Measurements from ENCODE around the gene DAAM1.
A peak's percentile ranks its signal among the peaks of the same experiment; 100 is the strongest.

DAAM1 gene

DNA sequence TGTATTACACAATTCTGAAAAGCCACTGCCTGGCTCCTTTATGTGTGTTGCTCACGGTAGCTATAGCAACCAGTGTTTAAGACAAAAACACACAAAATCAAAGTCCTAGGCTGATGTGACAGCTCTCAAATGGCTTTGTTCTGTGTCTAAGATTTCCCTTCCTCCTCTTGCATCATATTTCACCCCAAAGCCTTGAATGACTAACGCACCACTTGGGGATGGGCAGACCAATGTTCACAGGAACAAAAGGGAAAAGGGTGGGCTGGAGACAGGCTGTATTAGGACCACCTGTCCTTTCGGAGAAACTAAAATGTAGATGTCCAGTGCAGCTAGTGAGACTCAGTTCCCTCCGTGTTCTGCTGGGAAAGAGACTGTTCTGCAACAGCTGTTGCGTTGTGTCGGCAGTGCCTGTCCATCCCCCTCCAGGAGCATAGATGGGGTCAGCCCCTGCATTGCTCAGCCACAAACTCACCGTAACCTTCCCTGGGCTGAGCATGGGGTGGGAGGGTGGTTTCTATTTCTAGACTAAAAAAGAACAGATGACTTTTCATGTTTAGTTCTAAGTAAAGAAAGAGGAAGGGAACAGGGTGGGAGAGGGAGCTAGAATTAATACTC is 26.8 kb upstream of the DAAM1 start:
- no peaks in the 10 kb centered on the region for H3K27me3 ChIP-seq (ENCODE audit: control insufficient read depth, insufficient read depth, low read length)
- H3K36me3 ChIP-seq (ENCODE audit: insufficient read depth, low read length): no peaks in the 10 kb centered on the region
- peak overlapping the region; percentile 77 for H3K4me2 ChIP-seq (ENCODE audit: low read length)
- H3K9ac ChIP-seq (ENCODE audit: low read depth, low read length): peak overlapping the region; percentile 24
- peaks cover 19% of the 10 kb centered on the region for H3K4me1 ChIP-seq (ENCODE audit: control insufficient read depth, insufficient read depth, low read length)
- peak overlapping the region; percentile 53 for H3K4me3 ChIP-seq (ENCODE audit: low read length)
- no peaks in the 10 kb centered on the region for H3K9me3 ChIP-seq (replicated peaks; ENCODE audit: low read length)

DNA sequence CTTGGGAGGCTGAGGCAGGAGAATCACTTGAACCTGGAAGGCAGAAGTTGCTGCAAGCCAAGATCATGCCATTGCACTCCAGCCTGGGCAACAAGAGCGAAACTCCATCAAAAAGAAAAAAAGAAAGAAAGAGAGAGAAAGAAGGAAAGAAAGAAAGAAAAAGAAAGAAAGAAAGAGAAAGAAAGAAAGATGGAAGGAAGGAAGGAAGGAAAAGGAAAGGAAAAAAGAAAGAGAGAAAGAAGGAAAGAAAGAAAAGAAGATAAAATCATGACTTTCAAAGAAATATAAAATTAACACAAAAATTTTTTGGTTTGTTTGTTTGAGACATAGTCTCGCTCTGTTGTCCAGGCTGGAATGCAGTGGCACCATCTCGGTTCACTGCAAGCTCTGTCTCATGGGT is 22.2 kb upstream of the DAAM1 start:
- H3K27me3 ChIP-seq (ENCODE audit: control insufficient read depth, insufficient read depth, low read length): no peaks in the 10 kb centered on the region
- no peak overlapping the region for H3K4me2 ChIP-seq (ENCODE audit: low read length)
- no peaks in the 10 kb centered on the region for H3K36me3 ChIP-seq (ENCODE audit: insufficient read depth, low read length)
- H3K9ac ChIP-seq (ENCODE audit: low read depth, low read length): no peak overlapping the region
- H3K4me1 ChIP-seq (ENCODE audit: control insufficient read depth, insufficient read depth, low read length): peaks cover 15% of the 10 kb centered on the region
- H3K4me3 ChIP-seq (ENCODE audit: low read length): no peak overlapping the region
- no peaks in the 10 kb centered on the region for H3K9me3 ChIP-seq (replicated peaks; ENCODE audit: low read length)

DNA sequence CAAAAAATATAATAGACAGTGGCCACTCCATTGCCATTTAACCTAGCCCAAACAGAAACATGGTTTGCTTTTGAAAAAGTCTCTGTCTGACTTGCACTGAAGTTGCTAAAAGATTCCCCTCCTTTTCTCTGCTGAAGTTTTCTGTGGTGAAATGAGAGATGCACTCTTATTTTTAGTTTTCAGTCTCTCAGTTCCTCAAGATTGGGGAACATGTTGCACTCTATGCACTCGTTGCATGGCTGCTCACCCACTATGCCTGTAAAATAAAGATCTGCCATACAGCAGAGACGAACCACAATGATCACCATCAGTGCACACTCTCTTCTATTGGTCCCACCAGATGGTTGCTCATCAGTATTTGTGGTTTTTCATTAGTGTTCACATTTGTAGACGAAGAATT is 13.1 kb upstream of the DAAM1 start:
- Histone ChIP-seq H3K27me3 (ENCODE audit: control insufficient read depth, insufficient read depth, low read length) (peaks cover 14% of the 10 kb centered on the region), H3K4me3 (ENCODE audit: low read length) (no peak overlapping the region), H3K36me3 (ENCODE audit: insufficient read depth, low read length) (no peaks in the 10 kb centered on the region), H3K9me3 (replicated peaks; ENCODE audit: low read length) (no peaks in the 10 kb centered on the region), H3K4me2 (ENCODE audit: low read length) (no peak overlapping the region), H3K4me1 (ENCODE audit: control insufficient read depth, insufficient read depth, low read length) (no peaks in the 10 kb centered on the region), H3K9ac (ENCODE audit: low read depth, low read length) (no peak overlapping the region)

DNA sequence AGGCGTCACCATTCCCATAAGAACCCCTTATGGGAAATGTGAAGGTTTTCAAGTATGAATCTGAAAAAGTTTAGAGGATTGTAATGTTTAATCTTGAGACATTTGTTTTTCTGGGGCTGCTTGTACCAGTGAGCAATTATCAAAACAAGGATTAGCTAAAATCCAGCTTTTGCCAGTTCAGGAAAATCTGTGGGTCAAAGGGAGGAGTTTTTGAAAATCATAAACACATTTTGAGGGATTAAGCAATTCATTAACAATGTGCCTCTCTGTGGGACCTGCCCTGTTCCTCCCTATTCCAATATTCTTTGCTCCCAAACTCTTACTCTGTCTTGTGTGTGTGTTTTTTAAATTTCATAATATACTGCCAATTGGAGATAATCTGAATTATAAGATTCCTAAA is 11.7 kb upstream of the DAAM1 start:
- Histone ChIP-seq H3K4me2 (ENCODE audit: low read length) (no peak overlapping the region), H3K9ac (ENCODE audit: low read depth, low read length) (no peak overlapping the region), H3K4me1 (ENCODE audit: control insufficient read depth, insufficient read depth, low read length) (no peaks in the 10 kb centered on the region), H3K9me3 (replicated peaks; ENCODE audit: low read length) (no peaks in the 10 kb centered on the region), H3K4me3 (ENCODE audit: low read length) (no peak overlapping the region), H3K36me3 (ENCODE audit: insufficient read depth, low read length) (no peaks in the 10 kb centered on the region), H3K27me3 (ENCODE audit: control insufficient read depth, insufficient read depth, low read length) (peaks cover 17% of the 10 kb centered on the region)

DNA sequence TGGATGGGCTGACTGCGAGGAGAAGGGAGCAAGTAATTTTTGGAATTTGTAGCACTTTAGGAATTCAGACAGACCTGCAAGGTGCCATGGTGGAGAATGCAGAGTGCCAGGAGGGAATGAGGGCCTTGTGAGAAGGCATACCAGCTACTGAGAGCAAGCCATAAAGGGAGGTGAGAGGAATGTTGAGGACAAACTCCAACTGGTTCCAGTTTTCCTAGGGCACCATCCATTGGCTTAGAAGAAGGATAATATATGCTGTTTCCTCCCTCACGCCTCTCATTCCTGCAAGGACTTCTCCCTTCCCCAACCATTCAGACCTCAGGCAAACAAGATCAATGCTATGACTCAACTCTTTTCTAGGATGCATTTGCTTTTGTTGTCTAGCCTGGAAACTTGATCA is 11.2 kb upstream of the DAAM1 start:
- Histone ChIP-seq H3K4me3 (ENCODE audit: low read length) (no peak overlapping the region), H3K9me3 (replicated peaks; ENCODE audit: low read length) (no peaks in the 10 kb centered on the region), H3K4me1 (ENCODE audit: control insufficient read depth, insufficient read depth, low read length) (no peaks in the 10 kb centered on the region), H3K27me3 (ENCODE audit: control insufficient read depth, insufficient read depth, low read length) (peaks cover 17% of the 10 kb centered on the region), H3K9ac (ENCODE audit: low read depth, low read length) (no peak overlapping the region), H3K36me3 (ENCODE audit: insufficient read depth, low read length) (no peaks in the 10 kb centered on the region), H3K4me2 (ENCODE audit: low read length) (no peak overlapping the region)

DNA sequence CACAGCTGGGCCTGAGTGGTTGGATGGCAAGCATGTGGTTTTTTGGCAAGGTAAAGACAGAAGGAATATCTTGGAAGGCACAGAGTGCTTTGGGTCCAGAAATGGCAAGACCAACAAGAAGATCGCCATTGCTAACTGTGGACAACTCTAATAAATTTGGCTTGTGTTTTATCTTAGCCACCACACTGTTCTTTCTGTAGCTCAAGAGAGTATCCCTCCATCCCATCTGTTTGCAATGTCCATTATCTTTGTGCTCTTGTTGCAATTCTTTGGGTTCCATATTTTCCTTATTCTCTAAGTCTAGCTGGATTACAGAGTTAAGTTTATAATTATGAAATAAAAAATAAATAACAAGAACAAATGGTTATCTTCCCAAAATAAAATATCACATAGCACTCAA is 6.7 kb upstream of the DAAM1 start:
- Histone ChIP-seq H3K4me2 (ENCODE audit: low read length) (no peak overlapping the region), H3K9ac (ENCODE audit: low read depth, low read length) (no peak overlapping the region), H3K27me3 (ENCODE audit: control insufficient read depth, insufficient read depth, low read length) (peaks cover 48% of the 10 kb centered on the region), H3K9me3 (replicated peaks; ENCODE audit: low read length) (no peaks in the 10 kb centered on the region), H3K4me3 (ENCODE audit: low read length) (no peak overlapping the region), H3K36me3 (ENCODE audit: insufficient read depth, low read length) (no peaks in the 10 kb centered on the region), H3K4me1 (ENCODE audit: control insufficient read depth, insufficient read depth, low read length) (no peaks in the 10 kb centered on the region)

DNA sequence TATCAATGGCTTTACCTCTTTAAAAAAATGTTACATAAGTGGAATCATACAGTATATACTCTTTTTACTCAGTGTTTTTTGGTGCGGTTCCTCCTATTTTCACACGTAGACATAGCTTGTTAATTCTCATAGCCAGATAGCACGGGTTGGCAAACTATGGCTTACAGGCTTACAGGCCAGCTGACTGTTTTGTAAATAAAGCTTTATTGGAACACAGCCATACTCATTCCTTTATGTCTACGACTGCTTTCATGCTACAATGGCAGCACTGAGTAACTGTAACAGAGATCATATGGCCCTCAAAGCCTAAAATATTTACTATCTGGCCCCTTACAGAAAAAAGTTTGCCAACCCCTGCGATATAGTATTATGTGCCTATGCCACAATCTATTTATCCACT is 5.8 kb upstream of the DAAM1 start:
- Histone ChIP-seq H3K27me3 (ENCODE audit: control insufficient read depth, insufficient read depth, low read length) (peaks cover 54% of the 10 kb centered on the region), H3K4me2 (ENCODE audit: low read length) (no peak overlapping the region)

DNA sequence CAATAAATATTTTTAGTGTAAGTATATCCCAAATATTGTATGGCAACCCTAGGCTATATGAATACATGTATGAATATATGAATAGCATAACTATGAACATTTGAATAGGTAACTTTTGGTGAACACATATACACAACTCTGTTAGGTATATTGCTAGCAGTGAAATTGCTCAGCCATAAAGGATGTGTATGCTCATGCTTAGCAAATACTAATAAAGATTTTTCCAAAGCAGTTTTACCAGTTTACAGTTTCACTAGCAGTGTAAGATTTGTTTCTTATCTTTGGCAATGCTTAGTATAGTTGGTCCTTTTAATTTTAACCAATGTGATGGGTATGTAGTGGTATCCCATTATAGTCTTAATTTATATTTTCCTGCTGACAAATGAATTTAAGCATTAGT is 5.3 kb upstream of the DAAM1 start:
- H3K9me3 ChIP-seq (replicated peaks; ENCODE audit: low read length): no peaks in the 10 kb centered on the region
- no peak overlapping the region for H3K4me3 ChIP-seq (ENCODE audit: low read length)
- peaks cover 6% of the 10 kb centered on the region for H3K4me1 ChIP-seq (ENCODE audit: control insufficient read depth, insufficient read depth, low read length)
- H3K36me3 ChIP-seq (ENCODE audit: insufficient read depth, low read length): no peaks in the 10 kb centered on the region
- no peak overlapping the region for H3K9ac ChIP-seq (ENCODE audit: low read depth, low read length)
- peaks cover 54% of the 10 kb centered on the region for H3K27me3 ChIP-seq (ENCODE audit: control insufficient read depth, insufficient read depth, low read length)
- no peak overlapping the region for H3K4me2 ChIP-seq (ENCODE audit: low read length)

More for the DNA sequence above, 5.8 kb upstream of the DAAM1 start:
- Histone ChIP-seq H3K4me1 (ENCODE audit: control insufficient read depth, insufficient read depth, low read length) (peaks cover 3% of the 10 kb centered on the region), H3K4me3 (ENCODE audit: low read length) (no peak overlapping the region), H3K36me3 (ENCODE audit: insufficient read depth, low read length) (no peaks in the 10 kb centered on the region), H3K9me3 (replicated peaks; ENCODE audit: low read length) (no peaks in the 10 kb centered on the region), H3K9ac (ENCODE audit: low read depth, low read length) (no peak overlapping the region)

DNA sequence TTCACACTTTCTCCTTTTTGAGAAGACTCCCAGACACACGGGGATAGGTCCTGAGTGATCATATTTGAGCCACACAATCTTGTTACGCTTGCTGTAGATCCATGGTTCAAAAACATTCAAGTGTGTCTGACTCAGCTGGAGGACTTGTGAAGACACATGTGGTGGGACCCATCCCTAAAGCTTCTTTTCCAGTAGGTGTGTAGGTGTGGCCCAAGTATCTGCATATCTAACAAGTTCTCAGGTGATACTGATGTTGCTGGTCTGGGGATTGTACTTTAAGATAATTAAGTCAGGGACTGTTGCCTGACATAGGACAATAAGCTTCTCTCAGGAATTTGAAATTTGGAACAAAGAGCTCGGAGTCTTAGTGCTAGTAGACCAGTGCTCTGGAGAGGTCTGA is 4.1 kb upstream of the DAAM1 start:
- Histone ChIP-seq H3K36me3 (ENCODE audit: insufficient read depth, low read length) (no peaks in the 10 kb centered on the region), H3K4me1 (ENCODE audit: control insufficient read depth, insufficient read depth, low read length) (peaks cover 6% of the 10 kb centered on the region), H3K27me3 (ENCODE audit: control insufficient read depth, insufficient read depth, low read length) (peaks cover 48% of the 10 kb centered on the region), H3K9me3 (replicated peaks; ENCODE audit: low read length) (no peaks in the 10 kb centered on the region), H3K4me3 (ENCODE audit: low read length) (no peak overlapping the region), H3K9ac (ENCODE audit: low read depth, low read length) (no peak overlapping the region), H3K4me2 (ENCODE audit: low read length) (no peak overlapping the region)

DNA sequence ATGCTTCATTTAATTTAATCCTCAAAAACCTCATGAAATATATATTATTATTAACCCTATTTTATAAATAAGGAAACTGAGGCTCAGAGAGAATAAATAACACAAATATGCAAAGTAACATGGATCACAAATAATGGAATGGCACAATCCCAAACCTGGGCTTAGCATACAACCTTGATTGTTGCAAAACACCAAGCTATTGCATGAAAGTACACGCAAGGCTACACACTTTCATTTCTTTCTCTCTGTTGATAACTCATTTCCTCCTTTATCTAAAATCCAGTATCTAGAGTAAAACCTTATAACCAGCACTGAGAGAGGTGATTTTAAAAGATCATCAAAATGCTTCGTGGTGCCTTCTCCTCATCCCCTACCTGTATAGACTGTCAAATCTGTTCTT is 2.8 kb upstream of the DAAM1 start:
- Histone ChIP-seq H3K4me1 (ENCODE audit: control insufficient read depth, insufficient read depth, low read length) (peaks cover 11% of the 10 kb centered on the region), H3K4me2 (ENCODE audit: low read length) (no peak overlapping the region), H3K9me3 (replicated peaks; ENCODE audit: low read length) (no peaks in the 10 kb centered on the region), H3K9ac (ENCODE audit: low read depth, low read length) (no peak overlapping the region), H3K4me3 (ENCODE audit: low read length) (no peak overlapping the region), H3K36me3 (ENCODE audit: insufficient read depth, low read length) (no peaks in the 10 kb centered on the region), H3K27me3 (ENCODE audit: control insufficient read depth, insufficient read depth, low read length) (peaks cover 37% of the 10 kb centered on the region)

DNA sequence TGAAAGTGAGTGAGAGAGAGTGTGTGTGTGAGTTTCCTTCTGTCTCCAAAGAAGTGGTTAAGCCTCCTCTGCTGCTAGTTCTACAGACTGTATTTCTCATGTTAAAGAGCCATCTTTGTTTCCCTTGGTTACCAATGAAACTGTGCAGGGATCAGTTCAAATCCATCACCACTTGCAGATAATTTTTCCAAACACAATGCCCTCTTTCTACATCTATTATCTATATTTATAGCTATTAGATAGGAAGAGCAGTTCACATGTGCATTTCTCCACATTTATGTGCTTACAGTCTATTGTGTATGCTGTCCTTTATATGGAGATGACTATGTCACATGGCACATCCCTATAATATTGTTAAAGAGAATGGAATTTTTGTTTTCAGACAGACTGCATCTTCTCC is 2.2 kb upstream of the DAAM1 start:
- Histone ChIP-seq H3K4me2 (ENCODE audit: low read length) (no peak overlapping the region), H3K9ac (ENCODE audit: low read depth, low read length) (no peak overlapping the region), H3K36me3 (ENCODE audit: insufficient read depth, low read length) (no peaks in the 10 kb centered on the region), H3K4me1 (ENCODE audit: control insufficient read depth, insufficient read depth, low read length) (peaks cover 11% of the 10 kb centered on the region), H3K4me3 (ENCODE audit: low read length) (no peak overlapping the region), H3K9me3 (replicated peaks; ENCODE audit: low read length) (no peaks in the 10 kb centered on the region), H3K27me3 (ENCODE audit: control insufficient read depth, insufficient read depth, low read length) (peaks cover 36% of the 10 kb centered on the region)

DNA sequence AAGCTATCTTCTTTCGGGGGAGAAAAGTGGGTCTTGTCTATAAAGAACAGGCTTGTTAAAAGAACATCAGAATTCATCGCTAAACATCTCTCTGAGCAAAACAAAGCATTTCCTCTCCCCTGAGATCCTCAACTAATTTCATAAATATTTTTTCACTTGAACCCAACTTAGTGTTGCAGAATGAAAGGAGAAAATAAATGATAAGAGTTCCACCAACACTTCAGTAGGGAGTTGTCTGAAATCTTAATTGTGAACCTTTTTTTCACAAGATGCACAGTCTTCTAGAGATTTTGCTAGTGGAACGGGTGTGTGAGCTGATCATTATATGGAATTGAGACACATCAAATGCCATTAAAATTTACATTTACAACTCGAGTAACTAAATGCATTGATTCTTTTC is 1.3 kb upstream of the DAAM1 start:
- Histone ChIP-seq H3K36me3 (ENCODE audit: insufficient read depth, low read length) (no peaks in the 10 kb centered on the region), H3K9ac (ENCODE audit: low read depth, low read length) (no peak overlapping the region), H3K4me3 (ENCODE audit: low read length) (no peak overlapping the region), H3K4me1 (ENCODE audit: control insufficient read depth, insufficient read depth, low read length) (peaks cover 11% of the 10 kb centered on the region), H3K4me2 (ENCODE audit: low read length) (peak overlapping the region; percentile 100), H3K27me3 (ENCODE audit: control insufficient read depth, insufficient read depth, low read length) (peaks cover 36% of the 10 kb centered on the region), H3K9me3 (replicated peaks; ENCODE audit: low read length) (no peaks in the 10 kb centered on the region)

Data from skeletal muscle satellite cell (primary cell).